GM12872 (cell line): ENCODE measurements around the gene GALNT17.

ENCODE experiments used
- CTCF ChIP-seq: IDR thresholded peaks from 3 replicates; pipeline ENCODE4 v1.5.1; 2011; ENCODE audit warnings: low read depth, mild to moderate bottlenecking, low read length, moderate library complexity; ENCODE audit not compliant: insufficient read depth

Gene GALNT17

GRCh38 chr7:71444130-71444529 is 312.2 kb downstream of the GALNT17 start:
- no peak for TF ChIP-seq CTCF

- no peak for TF ChIP-seq CTCF
Observed at GRCh38 chr7:71453630-71454029, 321.7 kb downstream of the GALNT17 start.

- TF ChIP-seq CTCF: no peak
Observed at GRCh38 chr7:71454981-71455380, 323.0 kb downstream of the GALNT17 start.

- no peak for TF ChIP-seq CTCF
Observed at GRCh38 chr7:71457021-71457420, 325.1 kb downstream of the GALNT17 start.

- no peak for TF ChIP-seq CTCF
Observed at GRCh38 chr7:71457846-71458590, 326.1 kb downstream of the GALNT17 start.

- no peak for TF ChIP-seq CTCF
Observed at GRCh38 chr7:71459132-71459531, 327.2 kb downstream of the GALNT17 start.

- TF ChIP-seq CTCF: no peak
Observed at GRCh38 chr7:71461572-71461971, 329.6 kb downstream of the GALNT17 start.
